Measurements from ENCODE around the gene KLHL22. TPM values are rescaled to one million over a fixed set of nuclear protein-coding genes. Genes with fewer than 3 reads are reported as not detected.

Gene KLHL22
- total and polyA plus RNA-seq, 2 of the 8 experiments (the other 6 are each of a cell fraction or from before 2014, with no cell fraction given): 9.4 to 16.2 TPM

- Histone ChIP-seq H3K23me2 (ENCODE audit: low read depth, low read length) (no peaks in the 10 kb centered on the region), H2AK5ac (ENCODE audit: low read depth, low read length) (no peak overlapping the region), H2BK20ac (ENCODE audit: low read length) (no peak overlapping the region), H4K5ac (ENCODE audit: insufficient read length, low read depth, low read length) (no peak overlapping the region), H3K79me1 (ENCODE audit: low read depth, low read length) (peaks cover 5% of the 10 kb centered on the region; the same call in 1 of the 2 replicates), H3K9me3 (ENCODE audit: insufficient read depth in 2 of 2, low read depth in 1 of 2, low read length in 1 of 2) (no peaks in the 10 kb centered on the region; a peak in 1 of 4 replicates), H3K79me2 (ENCODE audit: control insufficient read depth in 1 of 2, insufficient read depth in 2 of 2, low read length in 2 of 2) (no peaks in the 10 kb centered on the region), H3K4me2 (ENCODE audit: insufficient read depth in 1 of 2, low read depth in 2 of 2, low read length in 2 of 2) (no peak overlapping the region), H2AFZ (ENCODE audit: low read length) (no peak overlapping the region), H3K4me1 (replicated peaks in 1 of 4; ENCODE audit: control insufficient read depth in 3 of 4, insufficient read depth in 4 of 4, low read length in 3 of 4) (peaks cover 0 to 5% (median 0%) of the 10 kb centered on the region in 4 experiments; a peak in 2 of 7 replicates), H3K18ac (ENCODE audit: extremely low read depth, low read length) (no peak overlapping the region), H2BK15ac (ENCODE audit: low read length) (no peak overlapping the region), H3K56ac (replicated peaks; ENCODE audit: insufficient read length, low read depth, low read length) (no peak overlapping the region), H3K9ac (replicated peaks in 1 of 4; ENCODE audit: extremely low read depth in 1 of 4, low read depth in 3 of 4, low read length in 3 of 4) (no peak overlapping the region), H4K20me1 (replicated peaks in 1 of 2; ENCODE audit: control insufficient read depth in 1 of 2, insufficient read depth in 2 of 2, low read length in 2 of 2) (peaks cover 4 to 9% of the 10 kb centered on the region in 2 experiments), H2BK5ac (ENCODE audit: low read depth, low read length) (no peak overlapping the region), H3K14ac (ENCODE audit: insufficient read length) (no peak overlapping the region), H3K4ac (replicated peaks; ENCODE audit: insufficient read length, low read depth, low read length) (no peak overlapping the region), H4K91ac (replicated peaks; ENCODE audit: insufficient read length, low read length) (no peak overlapping the region), H3K23ac (ENCODE audit: insufficient read length) (no peak overlapping the region), H3K4me3 (ENCODE audit: extremely low read depth in 1 of 4, insufficient read depth in 2 of 4, low read depth in 3 of 4, low read length in 4 of 4) (no peak overlapping the region), H3K27ac (ENCODE audit: low read depth, low read length) (no peak overlapping the region), H2BK12ac (ENCODE audit: low read depth, low read length) (no peak overlapping the region), H4K8ac (ENCODE audit: extremely low read depth, insufficient read depth, low read length) (no peak overlapping the region), H3K27me3 (replicated peaks in 1 of 4; ENCODE audit: control insufficient read depth in 3 of 4, extremely low read depth in 1 of 4, insufficient read depth in 3 of 4, low read length in 3 of 4) (no peaks in the 10 kb centered on the region), H2BK120ac (replicated peaks; ENCODE audit: low read depth, low read length) (no peak overlapping the region), H3K36me3 (ENCODE audit: control insufficient read depth in 2 of 4, insufficient read depth in 4 of 4, low read length in 3 of 4) (no peaks in the 10 kb centered on the region)
- ChIA-PET POLR2A (ENCODE audit: partially characterized antibody) (no interaction called here), CTCF (ENCODE audit: partially characterized antibody) (interaction anchor here (2.7 kb wide), 1 partner anchor 7 kb away, joined by 12 read pairs; no protein-coding TSS in a partner anchor)
- 91% methylated on average over 2 of the region's 2 CpGs; no CpG with 5 or more reads in 1 of the 2 experiments for WGBS, 2 experiments (ENCODE audit: extremely low coverage in 1 of 2, insufficient coverage in 1 of 2, insufficient read length in 1 of 2, insufficient replicate concordance in 2 of 2, low coverage in 1 of 2, low lambda C conversion rate in 2 of 2, missing lambda C conversion rate in 1 of 2)
- FAIRE-seq (no peak), DNase-seq (ENCODE audit: low read depth in 1 of 2, low spot score in 2 of 2) (no peak)
- TF ChIP-seq JUND (IDR thresholded peaks at IDR 0.05; ENCODE audit: low read length) (no peak), SIX5 (IDR thresholded peaks at IDR 0.05; ENCODE audit: low read depth, low read length) (no peak), HDAC6 (IDR thresholded peaks at IDR 0.05; ENCODE audit: low read depth, low read length) (no peak), ASH2L (IDR thresholded peaks at IDR 0.05; ENCODE audit: low read length) (no peak), SAP30 (IDR thresholded peaks at IDR 0.05; ENCODE audit: insufficient read depth, insufficient replicate concordance, low read length) (no peak)
Measured at GRCh38 chr22:20486229-20486628, 9.4 kb downstream of the KLHL22 start.

Data from H1 (cell line).